CD4-positive, alpha-beta T cell (primary cell): Measurements from ENCODE around the gene AAMDC. TPM values are rescaled to one million over a fixed set of nuclear protein-coding genes. Genes with fewer than 3 reads are reported as not detected.

Experiments
- ATAC-seq: fragments of 200-7000 bp; cut with Tn5 transposase; one replicate; pipeline ENCODE4 v1.10.0; 2022; ENCODE audit warnings: mild to moderate bottlenecking; ENCODE audit not compliant: poor library complexity
- CTCF ChIA-PET: fragments of 350-600 bp; sonication (Branson Sonifier 250); formaldehyde crosslinking; loops from one replicate; lab custom pipeline; 2021; ENCODE audit warnings: antibody characterized with exemption, inconsistent platforms; lab: Charles Lee
- POLR2A ChIA-PET: fragments of 350-600 bp; sonication (Branson Sonifier 250); formaldehyde crosslinking; loops from one replicate; lab custom pipeline; 2021; ENCODE audit warnings: antibody characterized with exemption, inconsistent platforms; lab: Charles Lee
- DNase-seq, 14 experiments: peaks; one replicate each; pipeline ENCODE4 v3.0.0-alpha.2; 2013 to 2020; ENCODE audit warnings: mixed read lengths in 2 of 14
- H3K27ac ChIP-seq, 2 donors: one replicate each; pipeline versions ENCODE4 v1.5.1 to v1.7.0; 2013; ENCODE audit warnings: low read length in 2 of 2, low read depth in 1 of 2, mild to moderate bottlenecking in 1 of 2
- H3K27me3 ChIP-seq, 2 experiments: 1 replicate in 1 of 2; 2 replicates in 1 of 2; pipeline versions ENCODE4 v1.6.1 to v1.7.0; 2013; ENCODE audit warnings: low read length in 2 of 2, control low read depth in 1 of 2, mild to moderate bottlenecking in 1 of 2, moderate library complexity in 1 of 2; ENCODE audit not compliant: insufficient read depth in 2 of 2, control insufficient read depth in 1 of 2
- H3K36me3 ChIP-seq: one replicate; pipeline ENCODE4 v1.6.1; 2013; ENCODE audit warnings: low read length, control low read depth; ENCODE audit not compliant: insufficient read depth
- H3K4me1 ChIP-seq: one replicate; pipeline ENCODE4 v1.6.1; 2013; ENCODE audit warnings: low read length, control low read depth; ENCODE audit not compliant: insufficient read depth
- H3K4me3 ChIP-seq: one replicate; pipeline ENCODE4 v1.5.1; 2013; ENCODE audit warnings: mild to moderate bottlenecking, low read length, moderate library complexity
- H3K9me3 ChIP-seq, 2 experiments: 1 replicate in 1 of 2; 2 replicates in 1 of 2; pipeline versions ENCODE4 v1.6.1 to v1.7.0; 2013; ENCODE audit warnings: low read length in 2 of 2, mild to moderate bottlenecking in 2 of 2, control low read depth in 1 of 2, moderate library complexity in 1 of 2; ENCODE audit not compliant: control insufficient read depth in 1 of 2, insufficient read depth in 1 of 2
- H3K27ac Mint-ChIP-seq: one replicate; pipeline ENCODE4 v1.8.0; 2020; ENCODE audit warnings: mixed read lengths
- H3K27me3 Mint-ChIP-seq: one replicate; pipeline ENCODE4 v1.8.0; 2021; ENCODE audit warnings: mixed read lengths
- H3K36me3 Mint-ChIP-seq: one replicate; pipeline ENCODE4 v1.8.0; 2021; ENCODE audit warnings: low read depth, mixed read lengths
- H3K4me1 Mint-ChIP-seq: one replicate; pipeline ENCODE4 v1.8.0; 2021; ENCODE audit warnings: low read depth, mixed read lengths
- H3K4me3 Mint-ChIP-seq: one replicate; pipeline ENCODE4 v1.8.0; 2020; ENCODE audit warnings: mild to moderate bottlenecking, mixed read lengths
- H3K9me3 Mint-ChIP-seq: one replicate; pipeline ENCODE4 v1.8.0; 2020; ENCODE audit warnings: mixed read lengths
- intact Hi-C, 2 experiments: fragments of 100-400 bp; cut with DNase I in 1 of 2; cut with micrococcal nuclease in 1 of 2; formaldehyde crosslinking; loops; one replicate each; pipeline versions ENCODE4 v1.15.1 to v1.9.0; 2023 to 2025; cut with DNase I, micrococcal nuclease
- total RNA-seq, 174 experiments: library from RNA in 2 of 174; stranded (reverse) in 2 of 174; gene quantifications; one replicate each; pipeline ENCODE4 v1.2.3 and lab custom pipeline; 2021 to 2026
- TF ChIP-seq, protein P1 (sequence below): fragments of 200-600 bp; IDR thresholded peaks from one replicate; pipeline ENCODE4 v1.8.0; 2022; ENCODE audit warnings: antibody characterized with exemption, mild to moderate bottlenecking

AAMDC gene
- total RNA-seq, 2 experiments from 2014 or later = 1.5 to 2.1 TPM

- TF ChIP-seq, protein P1, sequence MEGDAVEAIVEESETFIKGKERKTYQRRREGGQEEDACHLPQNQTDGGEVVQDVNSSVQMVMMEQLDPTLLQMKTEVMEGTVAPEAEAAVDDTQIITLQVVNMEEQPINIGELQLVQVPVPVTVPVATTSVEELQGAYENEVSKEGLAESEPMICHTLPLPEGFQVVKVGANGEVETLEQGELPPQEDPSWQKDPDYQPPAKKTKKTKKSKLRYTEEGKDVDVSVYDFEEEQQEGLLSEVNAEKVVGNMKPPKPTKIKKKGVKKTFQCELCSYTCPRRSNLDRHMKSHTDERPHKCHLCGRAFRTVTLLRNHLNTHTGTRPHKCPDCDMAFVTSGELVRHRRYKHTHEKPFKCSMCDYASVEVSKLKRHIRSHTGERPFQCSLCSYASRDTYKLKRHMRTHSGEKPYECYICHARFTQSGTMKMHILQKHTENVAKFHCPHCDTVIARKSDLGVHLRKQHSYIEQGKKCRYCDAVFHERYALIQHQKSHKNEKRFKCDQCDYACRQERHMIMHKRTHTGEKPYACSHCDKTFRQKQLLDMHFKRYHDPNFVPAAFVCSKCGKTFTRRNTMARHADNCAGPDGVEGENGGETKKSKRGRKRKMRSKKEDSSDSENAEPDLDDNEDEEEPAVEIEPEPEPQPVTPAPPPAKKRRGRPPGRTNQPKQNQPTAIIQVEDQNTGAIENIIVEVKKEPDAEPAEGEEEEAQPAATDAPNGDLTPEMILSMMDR = no peak
Observed at GRCh38 chr11:77789731-77790476, 31.0 kb upstream of the AAMDC start.

GRCh38 chr11:77791301-77791700 is 29.6 kb upstream of the AAMDC start:
- peaks cover 0 to 12% of the 10 kb centered on the region in 2 experiments for H3K9me3 ChIP-seq
- Mint-ChIP-seq H3K27me3 (no peaks in the 10 kb centered on the region), H3K4me3 (no peak overlapping the region), H3K27ac (no peak overlapping the region), H3K36me3 (peaks cover 70% of the 10 kb centered on the region), H3K9me3 (peaks cover 2% of the 10 kb centered on the region), H3K4me1 (peaks cover 85% of the 10 kb centered on the region)
- H3K4me3 ChIP-seq = no peak overlapping the region
- POLR2A ChIA-PET = no interaction called here
- H3K36me3 ChIP-seq = peaks cover 12% of the 10 kb centered on the region
- intact Hi-C loops = no loop called here
- TF ChIP-seq, protein P1 = no peak
- CTCF ChIA-PET = no interaction called here
- no peak overlapping the region for H3K27ac ChIP-seq
- ATAC-seq (no peak), DNase-seq (no peak)
- peaks cover 20% of the 10 kb centered on the region for H3K4me1 ChIP-seq
- no peaks in the 10 kb centered on the region for H3K27me3 ChIP-seq

More at GRCh38 chr11:77789731-77790476, 31.0 kb upstream of the AAMDC start:
- Mint-ChIP-seq H3K27me3 (no peaks in the 10 kb centered on the region), H3K4me1 (peaks cover 77% of the 10 kb centered on the region), H3K27ac (peak overlapping the region; percentile 24), H3K36me3 (peaks cover 60% of the 10 kb centered on the region), H3K4me3 (no peak overlapping the region), H3K9me3 (peaks cover 2% of the 10 kb centered on the region)
- ATAC-seq (no peak), DNase-seq (no peak)
- POLR2A ChIA-PET = no interaction called here
- CTCF ChIA-PET = no interaction called here
- H3K4me3 ChIP-seq = no peak overlapping the region
- H3K4me1 ChIP-seq = peaks cover 20% of the 10 kb centered on the region
- intact Hi-C loops = no loop called here
- H3K27me3 ChIP-seq = no peaks in the 10 kb centered on the region
- H3K27ac ChIP-seq = no peak overlapping the region
- H3K9me3 ChIP-seq = peaks cover 0 to 12% of the 10 kb centered on the region in 2 experiments
- peaks cover 12% of the 10 kb centered on the region for H3K36me3 ChIP-seq

DNA sequence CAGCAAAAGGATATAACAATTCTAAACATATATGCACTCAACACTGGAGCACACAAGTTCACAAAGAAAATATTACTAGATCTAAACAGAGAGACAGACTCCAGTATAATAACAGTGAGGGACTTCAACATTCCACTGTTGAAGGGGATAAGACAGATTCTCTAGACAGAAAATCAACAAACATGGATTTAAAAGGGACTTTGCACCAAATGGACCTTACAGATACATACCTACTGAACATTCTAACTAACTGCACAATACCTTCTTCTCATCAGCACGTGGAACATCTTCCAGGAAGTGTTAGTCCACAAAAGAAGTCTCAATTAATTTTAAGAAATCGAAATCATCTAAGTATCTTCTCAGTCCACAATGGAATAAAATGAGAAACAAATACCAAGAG is 27.0 kb upstream of the AAMDC start:
- ATAC-seq = no peak
- Histone ChIP-seq H3K4me1 (peaks cover 19% of the 10 kb centered on the region), H3K27ac (no peak overlapping the region), H3K36me3 (peaks cover 12% of the 10 kb centered on the region), H3K27me3 (no peaks in the 10 kb centered on the region), H3K4me3 (no peak overlapping the region), H3K9me3 (peaks cover 0 to 12% of the 10 kb centered on the region in 2 experiments)
- peaks cover 82% of the 10 kb centered on the region for H3K36me3 Mint-ChIP-seq
- H3K4me3 Mint-ChIP-seq = no peak overlapping the region
- no peak for DNase-seq
- intact Hi-C loops = no loop called here
- TF ChIP-seq, protein P1 = no peak
- CTCF ChIA-PET = interaction anchor here (1.3 kb wide), 1 partner anchor 252 kb away, joined by 3 read pairs; no protein-coding TSS in a partner anchor
- no peaks in the 10 kb centered on the region for H3K27me3 Mint-ChIP-seq
- H3K9me3 Mint-ChIP-seq = peaks cover 2% of the 10 kb centered on the region
- peaks cover 79% of the 10 kb centered on the region for H3K4me1 Mint-ChIP-seq
- POLR2A ChIA-PET = interaction anchor here (0.8 kb wide), 1 partner anchor 201 kb away, joined by 3 read pairs; no protein-coding TSS in a partner anchor
- no peak overlapping the region for H3K27ac Mint-ChIP-seq
